Upper lobe of right lung (tissue), 1 donor: Measurements from ENCODE around the gene EXT2. TPM values are rescaled to one million over a fixed set of nuclear protein-coding genes. Genes with fewer than 3 reads are reported as not detected.

Experiments used
- ATAC-seq: fragments of 200-7000 bp; cut with Tn5 transposase; one replicate; pipeline ENCODE4 v1.9.1; 2020; ENCODE audit warnings: mild to moderate bottlenecking, moderate library complexity
- DNase-seq: peaks from one replicate; pipeline ENCODE4 v3.0.0-alpha.2; 2020
- H3K27ac ChIP-seq: fragments of 200-600 bp; one replicate; pipeline ENCODE4 v1.8.0; 2022
- H3K27me3 ChIP-seq: fragments of 200-600 bp; one replicate; pipeline ENCODE4 v1.8.0; 2022; ENCODE audit warnings: mild to moderate bottlenecking
- H3K36me3 ChIP-seq: fragments of 200-600 bp; one replicate; pipeline ENCODE4 v1.8.0; 2022
- H3K4me1 ChIP-seq: fragments of 200-600 bp; one replicate; pipeline ENCODE4 v1.8.0; 2022
- H3K4me3 ChIP-seq: fragments of 200-600 bp; one replicate; pipeline ENCODE4 v1.8.0; 2022; ENCODE audit warnings: mild to moderate bottlenecking
- H3K9me3 ChIP-seq: fragments of 200-600 bp; one replicate; pipeline ENCODE4 v1.8.0; 2022
- intact Hi-C: fragments of 100-400 bp; cut with DNase I; formaldehyde crosslinking; loops from one replicate; pipeline ENCODE4 v1.11.0; 2022
- total RNA-seq: library from RNA; stranded (reverse); fragmentation: NEBNext Ultra II Directional; extraction: Animal tissue kit (Norgen Biotek cat#: 25700); gene quantifications from one replicate; pipeline ENCODE4 v1.2.1, GENCODE V29; 2021
- TF ChIP-seq, protein P1 (sequence below): fragments of 200-600 bp; IDR thresholded peaks from one replicate; pipeline ENCODE4 v1.8.0; 2022; ENCODE audit warnings: antibody characterized with exemption
- donor health status: DM: no; HTN: yes; CAD: no; lungs with severe emphysema.

The EXT2 gene
- total RNA-seq, 1 donor from 2014 or later: 61.2 TPM

DNA sequence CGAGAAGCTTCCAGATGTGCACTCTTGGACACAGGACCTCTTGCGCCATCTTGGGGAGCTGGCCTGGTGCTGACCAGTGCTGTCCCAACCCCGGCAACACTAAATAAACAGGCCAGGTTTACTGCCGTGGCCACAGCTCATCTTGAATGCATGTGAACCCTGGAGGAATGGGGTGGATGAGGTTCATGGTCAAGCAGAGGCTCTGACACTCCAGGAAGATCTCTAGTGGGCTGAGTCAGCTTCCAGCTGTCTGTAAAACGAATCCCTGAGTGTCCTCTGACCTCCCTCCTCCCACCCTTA is 162.7 kb downstream of the EXT2 start:
- no peak for ATAC-seq
- no peaks in the 10 kb centered on the region for H3K9me3 ChIP-seq
- TF ChIP-seq, protein P1, sequence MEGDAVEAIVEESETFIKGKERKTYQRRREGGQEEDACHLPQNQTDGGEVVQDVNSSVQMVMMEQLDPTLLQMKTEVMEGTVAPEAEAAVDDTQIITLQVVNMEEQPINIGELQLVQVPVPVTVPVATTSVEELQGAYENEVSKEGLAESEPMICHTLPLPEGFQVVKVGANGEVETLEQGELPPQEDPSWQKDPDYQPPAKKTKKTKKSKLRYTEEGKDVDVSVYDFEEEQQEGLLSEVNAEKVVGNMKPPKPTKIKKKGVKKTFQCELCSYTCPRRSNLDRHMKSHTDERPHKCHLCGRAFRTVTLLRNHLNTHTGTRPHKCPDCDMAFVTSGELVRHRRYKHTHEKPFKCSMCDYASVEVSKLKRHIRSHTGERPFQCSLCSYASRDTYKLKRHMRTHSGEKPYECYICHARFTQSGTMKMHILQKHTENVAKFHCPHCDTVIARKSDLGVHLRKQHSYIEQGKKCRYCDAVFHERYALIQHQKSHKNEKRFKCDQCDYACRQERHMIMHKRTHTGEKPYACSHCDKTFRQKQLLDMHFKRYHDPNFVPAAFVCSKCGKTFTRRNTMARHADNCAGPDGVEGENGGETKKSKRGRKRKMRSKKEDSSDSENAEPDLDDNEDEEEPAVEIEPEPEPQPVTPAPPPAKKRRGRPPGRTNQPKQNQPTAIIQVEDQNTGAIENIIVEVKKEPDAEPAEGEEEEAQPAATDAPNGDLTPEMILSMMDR: no peak
- no peak for DNase-seq
- H3K27ac ChIP-seq: no peak overlapping the region
- no peaks in the 10 kb centered on the region for H3K36me3 ChIP-seq
- intact Hi-C loops: no loop called here
- H3K27me3 ChIP-seq: no peaks in the 10 kb centered on the region
- no peaks in the 10 kb centered on the region for H3K4me1 ChIP-seq
- no peak overlapping the region for H3K4me3 ChIP-seq

DNA sequence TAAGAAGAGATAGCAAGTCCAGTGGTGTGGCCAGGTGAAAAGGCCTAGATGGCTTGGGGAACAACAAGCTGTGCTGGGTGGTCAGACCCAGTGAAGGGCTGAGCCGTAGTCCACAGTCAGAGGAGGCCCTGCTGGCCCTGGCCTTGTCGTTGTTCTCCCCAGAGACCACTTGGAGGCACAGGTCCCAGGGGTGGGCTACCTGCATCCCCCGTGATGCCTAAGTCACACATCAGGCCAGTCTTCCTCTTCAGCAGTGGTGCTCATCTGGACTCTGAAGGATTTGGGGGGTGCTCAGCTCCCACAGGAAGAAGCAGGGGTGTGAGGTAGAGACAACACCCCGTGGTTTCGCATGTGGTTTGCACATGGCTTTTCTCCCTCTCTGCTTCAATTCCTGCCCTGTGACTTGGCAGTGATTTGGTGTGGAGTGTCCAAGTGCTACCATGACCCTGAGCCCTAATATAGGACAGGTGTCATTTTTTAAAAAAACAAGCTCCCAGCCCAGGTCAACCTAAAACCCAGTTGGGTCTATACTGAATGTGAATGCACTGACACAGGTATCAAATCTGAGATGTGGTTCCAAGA is 163.5 kb downstream of the EXT2 start:
- H3K27ac ChIP-seq: no peak overlapping the region
- intact Hi-C loops: no loop called here
- no peak for DNase-seq

DNA sequence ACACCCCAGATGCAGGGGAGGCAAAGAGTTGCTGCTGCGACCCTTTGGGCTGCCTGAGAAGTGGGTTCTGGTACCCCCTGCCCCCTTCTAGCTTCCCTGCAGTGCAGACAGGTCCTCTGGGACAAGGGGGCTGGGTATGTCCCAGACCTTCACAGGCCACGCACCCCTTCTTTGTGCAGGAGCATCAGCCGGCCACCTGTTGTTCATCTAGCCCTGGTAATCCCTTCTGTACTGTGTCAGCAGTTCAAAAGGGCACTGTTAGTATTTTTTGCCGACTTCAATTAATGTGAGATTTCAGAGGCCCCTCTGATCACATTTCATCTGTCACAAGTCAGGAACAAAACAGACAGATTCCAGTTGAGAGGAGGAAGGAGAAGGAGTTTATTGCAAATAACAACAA is 164.6 kb downstream of the EXT2 start:
- DNase-seq: no peak
- no peak overlapping the region for H3K4me3 ChIP-seq
- H3K9me3 ChIP-seq: no peaks in the 10 kb centered on the region
- TF ChIP-seq, protein P1: no peak
- intact Hi-C loops: no loop called here
- H3K4me1 ChIP-seq: no peaks in the 10 kb centered on the region
- no peak for ATAC-seq
- no peaks in the 10 kb centered on the region for H3K27me3 ChIP-seq
- no peaks in the 10 kb centered on the region for H3K36me3 ChIP-seq
- H3K27ac ChIP-seq: no peak overlapping the region

More for the DNA sequence above, 163.5 kb downstream of the EXT2 start:
- Histone ChIP-seq H3K36me3 (no peaks in the 10 kb centered on the region), H3K9me3 (no peaks in the 10 kb centered on the region), H3K4me3 (no peak overlapping the region), H3K4me1 (no peaks in the 10 kb centered on the region), H3K27me3 (no peaks in the 10 kb centered on the region)
- TF ChIP-seq, protein P1: no peak
- no peak for ATAC-seq

DNA sequence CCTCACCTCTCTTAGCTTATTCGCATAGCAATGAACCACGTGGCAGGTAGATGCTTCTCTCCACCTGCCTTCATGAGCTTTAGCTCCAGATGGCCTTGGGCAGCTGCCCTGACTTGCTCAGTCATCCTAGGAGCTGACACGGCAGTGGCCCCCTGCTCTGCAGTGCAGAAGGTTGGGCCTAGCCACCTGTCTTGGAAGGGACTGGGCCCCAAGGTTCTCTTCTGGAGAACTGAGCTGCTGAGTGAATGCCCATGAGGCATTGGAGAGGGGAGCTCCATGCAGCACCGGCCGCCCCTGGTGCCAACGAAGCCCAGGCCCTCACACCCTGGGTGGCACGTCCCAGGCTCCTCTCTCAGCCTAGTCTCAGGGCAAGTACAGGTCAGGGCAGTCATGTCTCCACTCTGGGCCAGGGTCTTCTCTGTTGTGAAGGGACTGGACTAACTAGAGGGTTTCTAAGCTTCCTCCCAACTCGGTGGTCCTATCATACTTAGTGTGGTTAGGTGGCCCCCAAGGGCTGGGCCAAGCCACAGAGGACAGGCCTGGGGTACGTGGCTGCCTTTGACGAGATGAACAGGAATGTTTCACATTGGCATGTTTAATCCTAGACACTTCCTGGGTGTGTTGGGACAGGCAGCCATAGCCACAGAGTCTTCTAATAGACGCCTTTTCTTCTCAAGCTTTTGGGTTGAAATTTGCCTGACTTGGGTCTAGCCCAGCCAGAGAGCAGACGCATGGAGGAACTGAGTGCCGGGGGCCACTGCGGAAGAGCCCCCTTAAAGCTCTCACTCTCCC is 166.5 kb downstream of the EXT2 start:
- Histone ChIP-seq H3K27me3 (no peaks in the 10 kb centered on the region), H3K27ac (no peak overlapping the region), H3K4me3 (no peak overlapping the region), H3K9me3 (no peaks in the 10 kb centered on the region), H3K4me1 (no peaks in the 10 kb centered on the region), H3K36me3 (no peaks in the 10 kb centered on the region)
- DNase-seq (no peak), ATAC-seq (no peak)
- TF ChIP-seq, protein P1: no peak
- intact Hi-C loops: no loop called here

DNA sequence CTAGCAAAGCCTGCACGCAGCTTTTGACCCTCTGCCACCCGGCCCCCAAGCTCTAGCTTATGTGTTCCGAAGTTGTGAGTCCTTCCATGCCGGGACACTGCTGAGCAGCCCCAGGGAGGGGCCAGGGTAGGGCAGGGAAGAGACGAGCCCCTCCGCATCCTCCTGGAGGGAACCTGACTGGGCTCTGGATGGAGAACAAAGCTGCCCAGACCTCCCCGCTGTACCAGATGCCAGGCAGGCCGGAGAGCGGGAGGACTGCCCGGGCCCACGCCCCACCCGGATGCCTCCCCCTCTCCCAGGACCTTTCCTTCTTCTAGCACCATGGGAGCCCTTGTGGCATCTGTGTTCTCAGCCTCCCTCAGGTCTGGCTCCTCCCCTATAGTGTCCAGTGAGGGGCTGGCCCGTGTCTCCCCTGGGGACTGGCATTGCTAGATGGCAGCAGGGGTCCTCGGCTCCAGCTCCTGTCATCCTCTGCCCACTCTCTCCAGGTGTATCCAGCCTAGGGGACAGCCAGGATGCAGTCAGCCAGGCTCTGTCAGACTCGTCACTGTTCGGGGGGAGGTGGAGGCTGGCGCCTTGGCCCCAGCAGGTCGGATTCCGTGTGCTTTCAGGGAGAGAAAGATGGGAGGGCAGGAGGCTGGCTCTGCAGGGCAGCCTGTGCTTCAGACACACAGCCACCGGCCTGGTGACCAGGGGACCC is 168.4 kb downstream of the EXT2 start:
- Histone ChIP-seq H3K27ac (no peak overlapping the region), H3K36me3 (no peaks in the 10 kb centered on the region), H3K9me3 (no peaks in the 10 kb centered on the region), H3K27me3 (no peaks in the 10 kb centered on the region), H3K4me3 (no peak overlapping the region), H3K4me1 (no peaks in the 10 kb centered on the region)
- TF ChIP-seq, protein P1: no peak
- intact Hi-C loops: no loop called here
- ATAC-seq (no peak), DNase-seq (no peak)
